ENCODE results near the gene BORA.

DNA sequence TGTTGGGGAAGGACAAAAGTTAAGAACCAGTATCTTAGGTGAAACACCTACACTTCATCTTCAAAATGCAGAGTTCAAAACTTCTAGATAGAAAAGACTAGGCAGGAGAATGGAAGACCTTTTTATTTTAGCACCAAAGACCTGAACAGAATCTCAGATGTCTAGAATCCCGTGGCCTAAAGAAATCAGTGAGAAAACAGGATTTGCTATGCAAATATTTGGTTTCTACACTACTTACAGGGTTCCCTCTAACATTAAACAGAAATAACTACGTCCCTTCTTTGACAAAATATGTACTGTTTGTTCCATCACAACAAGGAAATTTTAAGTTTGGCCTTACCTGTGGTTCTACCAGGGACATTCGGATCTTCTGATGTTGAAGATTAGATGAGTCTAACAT lies 32.5 kb downstream of the BORA start:
- TF ChIP-seq EZH2 (IDR thresholded peaks at IDR 0.05; ENCODE audit: low read depth): no peak
- TF ChIP-seq, protein P1, sequence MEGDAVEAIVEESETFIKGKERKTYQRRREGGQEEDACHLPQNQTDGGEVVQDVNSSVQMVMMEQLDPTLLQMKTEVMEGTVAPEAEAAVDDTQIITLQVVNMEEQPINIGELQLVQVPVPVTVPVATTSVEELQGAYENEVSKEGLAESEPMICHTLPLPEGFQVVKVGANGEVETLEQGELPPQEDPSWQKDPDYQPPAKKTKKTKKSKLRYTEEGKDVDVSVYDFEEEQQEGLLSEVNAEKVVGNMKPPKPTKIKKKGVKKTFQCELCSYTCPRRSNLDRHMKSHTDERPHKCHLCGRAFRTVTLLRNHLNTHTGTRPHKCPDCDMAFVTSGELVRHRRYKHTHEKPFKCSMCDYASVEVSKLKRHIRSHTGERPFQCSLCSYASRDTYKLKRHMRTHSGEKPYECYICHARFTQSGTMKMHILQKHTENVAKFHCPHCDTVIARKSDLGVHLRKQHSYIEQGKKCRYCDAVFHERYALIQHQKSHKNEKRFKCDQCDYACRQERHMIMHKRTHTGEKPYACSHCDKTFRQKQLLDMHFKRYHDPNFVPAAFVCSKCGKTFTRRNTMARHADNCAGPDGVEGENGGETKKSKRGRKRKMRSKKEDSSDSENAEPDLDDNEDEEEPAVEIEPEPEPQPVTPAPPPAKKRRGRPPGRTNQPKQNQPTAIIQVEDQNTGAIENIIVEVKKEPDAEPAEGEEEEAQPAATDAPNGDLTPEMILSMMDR (conservative IDR thresholded peaks at IDR 0.05): no peak
